Thymus (tissue), 11 donors: Measurements from ENCODE around the gene ESD. TPM values are rescaled to one million over a fixed set of nuclear protein-coding genes. Genes with fewer than 3 reads are reported as not detected.

Experiments used
- DNase-seq, 9 donors: peaks; one replicate each; pipeline ENCODE4 v3.0.0-alpha.2; 2013; ENCODE audit warnings: low spot score in 9 of 9, low read depth in 6 of 9, missing footprints in 1 of 9
- H3K27ac ChIP-seq, 2 donors: one replicate each; pipeline ENCODE4 v1.5.1; 2013; ENCODE audit warnings: control low read depth in 1 of 2, low read depth in 1 of 2, low read length in 1 of 2, mild to moderate bottlenecking in 1 of 2, moderate library complexity in 1 of 2
- H3K27me3 ChIP-seq, 2 donors: one replicate each; pipeline ENCODE4 v1.5.1; 2013; ENCODE audit warnings: low read length in 1 of 2; ENCODE audit not compliant: control insufficient read depth in 2 of 2, insufficient read depth in 1 of 2
- H3K36me3 ChIP-seq, 2 donors: one replicate each; pipeline ENCODE4 v1.5.1; 2013; ENCODE audit warnings: low read length in 1 of 2, mild to moderate bottlenecking in 1 of 2, moderate library complexity in 1 of 2; ENCODE audit not compliant: control insufficient read depth in 2 of 2, insufficient read depth in 2 of 2
- H3K4me1 ChIP-seq, 2 donors: one replicate each; pipeline ENCODE4 v1.5.1; 2013; ENCODE audit warnings: low read length in 2 of 2; ENCODE audit not compliant: control insufficient read depth in 2 of 2, insufficient read depth in 2 of 2
- H3K4me3 ChIP-seq, 2 donors: one replicate each; pipeline ENCODE4 v1.5.1; 2013; ENCODE audit warnings: low read length in 2 of 2, control low read depth in 1 of 2, mild to moderate bottlenecking in 1 of 2
- H3K9me3 ChIP-seq, 2 donors: one replicate each; pipeline ENCODE4 v1.5.1; 2013; ENCODE audit warnings: low read length in 1 of 2, mild to moderate bottlenecking in 1 of 2; ENCODE audit not compliant: control insufficient read depth in 2 of 2, insufficient read depth in 1 of 2
- WGBS: extraction: QIAGEN DNeasy Blood & Tissue Kit; methylation state at CpG from one replicate; pipeline ENCODE4 v1.1.7; 2013; 5-methylcytosine and 5-hydroxymethylcytosine counted together
- polyA plus RNA-seq: library from polyadenylated mRNA; stranded (reverse); fragments of 200-250 nt; gene quantifications from one replicate; pipeline ENCODE4 v1.2.3, GENCODE V29; 2013
- total RNA-seq: library from RNA; stranded (reverse); fragments of 120-200 nt; gene quantifications from one replicate; pipeline ENCODE4 v1.2.4, GENCODE V29; 2013
- donor health status: healthy.

Gene ESD
- total and polyA plus RNA-seq, 2 donors, result 119 to 187 TPM

GRCh38 chr13:46731535-46731934 lies 65.4 kb downstream of the ESD start:
- no peak overlapping the region for H3K4me3 ChIP-seq
- H3K27me3 ChIP-seq, result no peaks in the 10 kb centered on the region
- H3K27ac ChIP-seq, result no peak overlapping the region
- H3K36me3 ChIP-seq, result peaks cover 42 to 67% of the 10 kb centered on the region in 2 donors
- no peaks in the 10 kb centered on the region for H3K4me1 ChIP-seq
- H3K9me3 ChIP-seq, result no peaks in the 10 kb centered on the region
- 97% methylated on average over 6 of the region's 6 CpGs for WGBS
- DNase-seq, result no peak

- peak in 1 of 9 donors; percentile 19 for DNase-seq
- Histone ChIP-seq H3K27ac (no peak overlapping the region), H3K36me3 (peaks cover 58 to 79% of the 10 kb centered on the region in 2 donors), H3K4me3 (no peak overlapping the region), H3K4me1 (no peaks in the 10 kb centered on the region), H3K9me3 (no peaks in the 10 kb centered on the region), H3K27me3 (no peaks in the 10 kb centered on the region)
- 97% methylated on average over 7 of the region's 7 CpGs for WGBS
These were observed 68.2 kb downstream of the ESD start for GRCh38 chr13:46728777-46729176.

GRCh38 chr13:46726347-46726746 lies 70.6 kb downstream of the ESD start:
- Histone ChIP-seq H3K36me3 (peaks cover 48 to 76% of the 10 kb centered on the region in 2 donors), H3K27me3 (no peaks in the 10 kb centered on the region), H3K27ac (no peak overlapping the region), H3K4me1 (no peaks in the 10 kb centered on the region), H3K4me3 (no peak overlapping the region), H3K9me3 (no peaks in the 10 kb centered on the region)
- DNase-seq, result no peak
- WGBS, result 97% methylated on average over 5 of the region's 5 CpGs

Other genes with a start within 250 kb of the ESD start
- gene LRCH1, start 244.0 kb downstream of the ESD start, total RNA-seq, result 13.7 TPM
- gene LRCH1, start 244.0 kb downstream of the ESD start, polyA plus RNA-seq, result 9.1 TPM
- 0.38 TPM for gene HTR2A, start 99.9 kb upstream of the ESD start, total RNA-seq
- gene HTR2A, start 99.9 kb upstream of the ESD start, polyA plus RNA-seq, result 0.48 TPM